SJCRH30 (cell line): Measurements from ENCODE around the gene COL27A1. TPM values are rescaled to one million over a fixed set of nuclear protein-coding genes. Genes with fewer than 3 reads are reported as not detected.
A peak's percentile ranks its signal among the peaks of the same experiment; 100 is the strongest.

ENCODE experiments used
- DNase-seq, 2 experiments: peaks; one replicate each; pipeline ENCODE4 v3.0.0-alpha.2; 2015 to 2020
- H3K27ac ChIP-seq: fragments of 250-450 bp; sonication (Bioruptor Pico); 2 replicates; pipeline ENCODE4 v1.5.1; 2020; ENCODE audit warnings: mild to moderate bottlenecking, moderate library complexity
- H3K27me3 ChIP-seq: fragments of 250-450 bp; sonication (Bioruptor Pico); 2 replicates; pipeline ENCODE4 v1.5.1; 2020; ENCODE audit warnings: mild to moderate bottlenecking, moderate library complexity
- H3K36me3 ChIP-seq: fragments of 250-450 bp; sonication (Bioruptor Pico); 2 replicates; pipeline ENCODE4 v1.5.1; 2020; ENCODE audit warnings: mild to moderate bottlenecking, moderate library complexity
- H3K4me1 ChIP-seq: fragments of 250-450 bp; sonication (Bioruptor Pico); 2 replicates; pipeline ENCODE4 v1.5.1; 2020; ENCODE audit warnings: mild to moderate bottlenecking, moderate library complexity
- H3K4me3 ChIP-seq: fragments of 250-450 bp; sonication (Bioruptor Pico); 2 replicates; pipeline ENCODE4 v1.5.1; 2020; ENCODE audit warnings: mild to moderate bottlenecking, moderate library complexity
- H3K9me3 ChIP-seq: fragments of 250-450 bp; sonication (Bioruptor Pico); replicated peaks from 2 replicates; pipeline ENCODE4 v1.5.1; 2020; ENCODE audit warnings: mild to moderate bottlenecking, moderate library complexity
- total RNA-seq: library from RNA; depleted of rRNA; stranded (reverse); fragments of >200 nt; shearing (Covaris generic); gene quantifications from 2 replicates; pipeline ENCODE4 v1.2.3, GENCODE V29; 2014

Gene COL27A1
- total RNA-seq, 1 experiment from 2014 or later, result 18.6 TPM

DNA sequence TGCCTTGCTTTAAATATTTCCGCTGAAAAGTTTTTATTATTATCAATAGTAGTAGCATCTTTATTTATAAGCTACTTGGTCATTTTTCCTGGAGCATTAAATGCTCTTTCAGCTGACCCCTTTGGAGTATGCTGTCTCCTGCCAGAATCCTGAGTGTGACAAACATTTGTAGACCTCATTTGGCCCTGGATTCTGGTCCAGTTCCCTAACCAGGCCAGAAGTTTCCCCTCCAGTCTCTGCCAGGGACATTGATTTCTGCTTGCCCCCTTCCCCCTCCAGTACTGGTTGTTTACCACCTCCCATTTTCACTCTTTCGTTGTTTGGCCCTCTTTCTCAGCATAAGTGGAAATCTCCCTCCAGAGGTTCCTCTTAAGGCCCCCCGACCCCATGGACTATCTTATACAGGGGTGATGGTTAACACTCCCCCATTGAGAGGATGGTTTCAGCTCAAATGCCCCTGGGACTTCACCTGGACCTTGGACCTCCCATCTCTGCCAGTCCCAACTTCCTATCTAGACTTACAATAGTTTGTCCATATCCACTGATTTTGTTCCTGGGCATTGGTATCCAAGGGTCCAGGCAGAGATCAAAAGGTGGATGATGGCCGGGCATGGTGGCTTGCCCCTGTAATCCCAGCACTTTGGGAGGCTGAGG is 24.6 kb upstream of the COL27A1 start:
- Histone ChIP-seq H3K4me1 (no peaks in the 10 kb centered on the region), H3K9me3 (no peaks in the 10 kb centered on the region), H3K4me3 (no peak overlapping the region), H3K36me3 (no peaks in the 10 kb centered on the region), H3K27ac (no peak overlapping the region), H3K27me3 (peaks cover 25% of the 10 kb centered on the region; the same call in 1 of the 2 replicates)
- DNase-seq, result no peak

DNA sequence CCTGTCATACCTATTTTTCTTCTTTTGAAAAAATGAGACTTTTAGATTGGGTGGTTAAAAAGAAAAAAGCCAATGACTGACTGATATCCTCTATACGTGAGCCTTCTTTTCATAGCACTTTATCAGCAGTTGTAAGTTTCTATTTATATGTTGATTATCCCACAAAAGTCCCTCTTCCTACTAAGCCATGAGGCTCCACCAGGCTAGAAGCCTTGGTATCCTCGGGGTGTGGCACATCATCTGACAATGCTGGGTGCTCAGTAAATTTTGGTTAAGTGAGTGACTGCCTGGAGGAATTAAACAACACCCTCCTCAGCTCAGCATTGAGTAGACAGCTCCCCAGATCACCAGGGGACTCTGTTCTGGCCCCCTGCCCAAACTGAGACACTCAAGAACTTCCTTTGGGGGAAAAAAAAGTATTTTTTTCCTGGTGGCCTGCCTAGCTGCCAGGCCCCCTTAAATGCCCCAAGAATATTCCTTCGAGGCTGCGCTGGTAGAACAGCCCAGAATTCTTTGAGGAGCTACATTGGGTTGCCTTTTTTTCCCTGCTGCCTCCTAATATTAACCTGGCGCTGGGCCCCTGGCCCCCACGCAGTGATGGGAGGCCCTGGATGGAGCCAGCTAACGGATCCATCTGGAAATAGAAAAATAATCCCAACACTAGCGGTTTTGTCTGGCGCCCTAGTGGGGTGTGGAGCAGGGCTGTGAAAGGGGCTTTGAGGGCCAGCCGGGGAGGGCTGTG is 23.4 kb upstream of the COL27A1 start:
- H3K27me3 ChIP-seq, result peaks cover 25% of the 10 kb centered on the region; the same call in 1 of the 2 replicates
- H3K4me1 ChIP-seq, result no peaks in the 10 kb centered on the region
- H3K4me3 ChIP-seq, result no peak overlapping the region
- no peaks in the 10 kb centered on the region for H3K9me3 ChIP-seq
- no peak for DNase-seq
- no peaks in the 10 kb centered on the region for H3K36me3 ChIP-seq
- H3K27ac ChIP-seq, result no peak overlapping the region

DNA sequence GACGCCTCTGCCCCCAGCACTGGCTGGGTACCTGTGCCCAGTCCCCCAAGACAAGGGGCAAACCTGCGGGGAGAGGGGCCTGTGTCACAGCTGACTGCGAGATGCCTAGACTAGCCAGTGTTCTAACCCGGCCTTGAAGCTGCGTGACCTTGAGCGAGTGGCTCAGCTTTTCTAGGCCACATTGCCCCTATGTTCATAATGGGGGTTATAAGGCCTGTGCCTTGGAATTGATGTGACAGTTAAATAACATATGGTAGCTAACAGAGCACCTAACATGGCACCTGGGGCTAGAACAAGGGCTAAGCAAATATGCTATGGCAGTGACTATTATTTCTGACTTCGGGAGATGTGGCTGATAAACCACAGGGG is 22.8 kb upstream of the COL27A1 start:
- H3K27me3 ChIP-seq, result peaks cover 25% of the 10 kb centered on the region; the same call in 1 of the 2 replicates

DNA sequence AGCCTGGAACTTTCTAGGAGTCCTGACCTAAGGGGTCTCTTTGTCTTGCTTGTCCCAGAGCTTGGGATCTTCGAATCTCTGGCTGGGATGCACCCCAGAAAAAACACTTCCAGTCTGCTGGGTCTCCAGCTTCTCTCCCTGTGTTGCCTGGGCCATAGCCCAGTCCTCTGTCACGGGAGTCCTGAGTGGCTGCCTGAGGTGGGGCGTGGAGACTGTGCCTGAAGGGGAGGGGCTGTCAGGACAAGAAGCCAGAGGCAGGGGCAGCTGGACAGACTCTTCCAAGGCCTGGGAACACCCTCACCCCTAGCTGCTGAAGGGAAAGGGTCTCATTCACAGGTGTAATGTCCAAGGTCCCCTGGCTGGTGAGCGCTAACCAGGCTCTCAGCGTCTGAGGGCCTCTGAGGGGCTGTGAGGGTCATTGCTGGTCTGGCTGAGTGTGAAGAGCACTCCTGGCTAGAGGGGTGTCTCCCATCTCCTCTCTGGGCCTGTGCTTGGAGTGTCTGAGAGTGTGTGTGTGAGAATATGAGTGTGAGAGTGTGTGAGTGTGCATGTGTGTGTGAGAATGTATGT is 20.4 kb upstream of the COL27A1 start:
- Histone ChIP-seq H3K4me1 (peaks cover 8% of the 10 kb centered on the region), H3K9me3 (no peaks in the 10 kb centered on the region), H3K4me3 (no peak overlapping the region), H3K36me3 (no peaks in the 10 kb centered on the region), H3K27me3 (peaks cover 25% of the 10 kb centered on the region; the same call in 1 of the 2 replicates), H3K27ac (no peak overlapping the region)
- DNase-seq, result no peak

More for the DNA sequence above, 22.8 kb upstream of the COL27A1 start:
- H3K27ac ChIP-seq, result no peak overlapping the region
- H3K36me3 ChIP-seq, result no peaks in the 10 kb centered on the region
- no peaks in the 10 kb centered on the region for H3K9me3 ChIP-seq
- no peaks in the 10 kb centered on the region for H3K4me1 ChIP-seq
- DNase-seq, result no peak
- no peak overlapping the region for H3K4me3 ChIP-seq

DNA sequence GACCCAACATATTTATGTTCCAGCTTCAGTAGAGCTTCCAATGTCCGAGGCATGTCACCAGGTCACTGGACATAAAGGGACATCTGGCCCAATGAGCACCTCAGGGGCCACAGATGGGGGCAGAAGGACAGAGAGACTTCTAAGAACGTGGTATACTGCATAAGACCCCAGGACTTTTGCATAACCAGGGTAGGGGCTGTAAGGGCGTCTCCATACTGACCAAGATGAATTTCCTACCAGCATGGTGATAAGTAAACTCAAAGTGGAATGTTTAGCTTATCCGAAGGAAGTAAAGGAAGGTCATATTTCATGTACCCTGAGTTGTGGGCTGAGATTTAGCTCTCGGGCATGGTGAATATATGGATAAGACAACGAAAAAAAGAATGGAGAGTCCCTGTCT is 17.5 kb upstream of the COL27A1 start:
- peaks cover 35% of the 10 kb centered on the region for H3K4me1 ChIP-seq
- no peak overlapping the region for H3K4me3 ChIP-seq
- H3K36me3 ChIP-seq, result no peaks in the 10 kb centered on the region
- no peak overlapping the region for H3K27ac ChIP-seq
- H3K9me3 ChIP-seq, result no peaks in the 10 kb centered on the region
- no peak for DNase-seq
- H3K27me3 ChIP-seq, result peaks cover 10% of the 10 kb centered on the region; the same call in 1 of the 2 replicates

DNA sequence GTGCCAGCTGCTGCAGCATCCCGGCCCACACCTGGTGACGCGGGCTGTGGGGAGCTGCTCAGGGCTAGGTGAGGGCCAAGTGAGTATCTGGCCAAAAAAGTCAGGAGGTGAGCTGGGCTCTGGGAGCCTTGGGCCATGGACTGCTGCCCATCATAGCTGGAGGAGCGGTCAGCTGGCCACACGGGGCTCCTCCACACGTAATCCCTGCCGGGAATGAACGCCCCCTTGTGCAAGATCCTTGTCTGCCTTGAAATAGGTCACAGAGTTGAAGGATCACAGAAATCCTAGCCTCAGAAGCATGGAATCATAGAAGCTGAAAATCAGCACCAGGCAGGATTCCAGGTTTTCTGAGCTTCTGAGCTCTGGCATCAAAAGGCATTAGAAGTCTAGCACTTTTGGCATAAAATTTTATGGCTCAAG is 16.8 kb upstream of the COL27A1 start:
- DNase-seq, result no peak
- Histone ChIP-seq H3K4me3 (no peak overlapping the region), H3K27me3 (peaks cover 5% of the 10 kb centered on the region; the same call in 1 of the 2 replicates)

DNA sequence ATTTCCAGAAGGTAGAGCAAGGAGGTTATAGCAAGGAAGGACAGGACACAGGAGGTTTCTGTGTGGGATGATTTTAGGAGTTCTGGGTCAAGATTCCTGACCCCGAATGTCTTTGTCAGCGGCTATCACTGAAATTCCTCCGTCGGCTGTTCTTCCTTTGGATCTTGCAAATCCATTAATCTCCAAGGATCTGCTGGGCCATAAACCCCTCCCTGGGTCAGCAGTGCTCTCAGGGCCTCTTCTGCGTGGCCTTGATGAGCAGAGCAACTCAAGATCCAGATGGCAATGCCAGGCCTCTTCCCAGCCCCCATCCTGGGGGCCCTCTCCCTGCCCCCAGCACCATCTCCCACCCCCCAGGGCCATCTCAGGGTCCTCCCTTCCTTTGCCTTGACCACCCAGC is 16.3 kb upstream of the COL27A1 start:
- H3K27ac ChIP-seq, result no peak overlapping the region
- no peak for DNase-seq
- H3K9me3 ChIP-seq, result no peaks in the 10 kb centered on the region
- 0 out of 2 replicates have a peak, but pooled peaks cover 4% of the 10 kb centered on the region for H3K27me3 ChIP-seq
- peaks cover 35% of the 10 kb centered on the region for H3K4me1 ChIP-seq
- H3K4me3 ChIP-seq, result no peak overlapping the region
- H3K36me3 ChIP-seq, result no peaks in the 10 kb centered on the region

More for the DNA sequence above, 16.8 kb upstream of the COL27A1 start:
- Histone ChIP-seq H3K9me3 (no peaks in the 10 kb centered on the region), H3K4me1 (peaks cover 35% of the 10 kb centered on the region), H3K36me3 (no peaks in the 10 kb centered on the region), H3K27ac (no peak overlapping the region)

DNA sequence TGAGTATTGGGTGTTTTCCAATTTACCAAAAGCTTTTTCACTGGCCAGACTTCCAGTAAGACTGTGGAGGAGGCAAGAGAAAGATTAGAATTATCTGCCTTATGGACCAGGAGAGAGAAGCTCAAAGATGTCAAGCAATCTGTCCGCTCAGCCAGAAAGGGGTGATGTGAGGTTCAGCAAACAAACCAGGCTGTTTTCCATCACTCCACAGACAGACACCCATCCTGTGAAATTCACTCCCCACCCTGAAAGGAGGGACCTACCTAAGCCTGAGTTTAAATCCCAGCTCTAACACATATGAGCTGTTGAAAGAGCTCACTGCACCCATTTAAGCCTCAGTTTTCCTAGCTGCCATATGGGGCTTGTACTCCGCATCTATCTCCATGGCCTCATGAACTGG is 14.9 kb upstream of the COL27A1 start:
- Histone ChIP-seq H3K27me3 (no peaks in the 10 kb centered on the region), H3K9me3 (no peaks in the 10 kb centered on the region), H3K4me1 (peaks cover 35% of the 10 kb centered on the region), H3K27ac (no peak overlapping the region), H3K36me3 (no peaks in the 10 kb centered on the region), H3K4me3 (no peak overlapping the region)
- no peak for DNase-seq

DNA sequence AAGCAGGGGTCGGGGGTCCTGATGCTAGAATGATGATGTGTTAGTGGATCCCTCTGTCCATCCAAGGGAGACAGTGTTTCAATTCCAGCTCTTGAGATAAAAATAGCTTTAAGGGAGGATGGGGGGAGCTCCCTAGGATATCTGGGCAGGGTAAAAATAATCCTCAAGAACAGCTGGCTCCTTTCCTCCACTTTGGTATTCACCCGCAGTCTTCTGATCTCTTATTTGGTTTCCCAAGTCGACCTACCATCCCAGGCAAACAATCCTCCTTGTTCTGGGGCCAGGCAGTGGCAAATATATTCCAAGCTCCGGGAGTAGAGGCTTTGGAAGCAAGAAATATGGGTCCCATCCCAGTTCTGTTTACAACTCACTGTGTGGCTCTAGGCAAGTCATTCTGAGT is 14.5 kb upstream of the COL27A1 start:
- no peak overlapping the region for H3K27ac ChIP-seq
- no peaks in the 10 kb centered on the region for H3K9me3 ChIP-seq
- no peak overlapping the region for H3K4me3 ChIP-seq
- H3K4me1 ChIP-seq, result peaks cover 35% of the 10 kb centered on the region
- peak; percentile 63 to 87 for DNase-seq
- H3K27me3 ChIP-seq, result no peaks in the 10 kb centered on the region
- no peaks in the 10 kb centered on the region for H3K36me3 ChIP-seq

DNA sequence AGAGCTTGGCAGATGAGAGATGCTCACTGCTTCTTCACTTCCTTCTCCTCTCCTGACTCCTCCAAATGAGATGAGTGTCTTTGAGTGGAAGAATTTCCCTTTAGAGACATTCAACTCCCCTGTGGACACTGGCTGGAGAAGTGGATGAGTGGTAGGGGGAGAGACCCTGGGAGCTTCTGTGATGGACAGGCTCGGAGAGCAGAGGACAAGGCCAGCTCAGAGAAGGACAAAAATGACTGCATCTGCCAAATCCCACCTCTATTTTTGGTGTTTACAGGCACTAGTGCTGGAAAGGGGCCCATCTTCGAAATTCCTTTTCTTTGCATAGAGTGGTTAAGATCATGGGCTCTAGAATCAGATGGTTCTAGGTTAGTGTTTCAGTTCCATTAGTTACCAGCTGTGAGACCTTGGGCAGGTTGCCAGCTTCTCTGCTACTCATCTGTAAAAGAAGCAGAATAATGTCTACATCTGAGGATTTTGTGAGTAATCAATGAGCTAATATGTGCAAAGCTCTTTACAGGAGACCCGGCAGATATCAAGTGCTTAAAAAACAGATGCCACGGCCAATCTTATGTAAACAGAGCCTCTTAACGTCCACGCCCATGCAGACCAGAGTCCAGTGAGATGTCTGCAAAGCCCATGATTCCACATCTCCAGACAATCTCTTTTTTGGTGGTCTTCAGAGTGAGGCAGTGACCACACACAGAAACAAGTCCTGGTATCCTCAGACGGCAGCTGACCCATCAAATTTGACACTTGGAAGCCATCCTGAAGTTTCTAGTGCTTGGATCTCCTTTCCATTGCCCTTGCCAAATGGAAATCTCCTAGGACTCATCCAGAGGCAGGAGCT is 13.6 kb upstream of the COL27A1 start:
- no peaks in the 10 kb centered on the region for H3K36me3 ChIP-seq
- peak; percentile 66 to 73 for DNase-seq
- H3K9me3 ChIP-seq, result no peaks in the 10 kb centered on the region
- no peak overlapping the region for H3K4me3 ChIP-seq
- H3K27me3 ChIP-seq, result no peaks in the 10 kb centered on the region
- H3K27ac ChIP-seq, result no peak overlapping the region
- peaks cover 35% of the 10 kb centered on the region for H3K4me1 ChIP-seq

DNA sequence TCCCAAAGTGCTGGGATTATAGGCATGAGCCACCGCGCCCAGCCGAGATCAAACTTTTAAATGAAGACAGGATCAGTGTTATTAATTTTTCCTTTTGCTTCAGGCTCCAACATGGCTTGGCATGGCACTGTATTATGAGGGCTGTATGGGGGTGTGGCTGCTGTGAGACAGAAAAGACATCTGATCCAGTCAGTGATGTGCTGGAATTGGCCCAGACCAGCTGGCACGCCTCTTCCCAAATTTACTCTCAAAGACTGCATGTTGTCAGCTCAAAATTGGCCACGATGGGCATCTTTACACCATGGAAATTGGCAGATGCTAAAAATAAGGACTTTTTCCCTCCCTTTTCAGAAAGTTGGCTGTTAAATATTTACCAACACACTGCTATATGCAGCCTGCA is 12.1 kb upstream of the COL27A1 start:
- H3K9me3 ChIP-seq, result no peaks in the 10 kb centered on the region
- H3K27me3 ChIP-seq, result no peaks in the 10 kb centered on the region

DNA sequence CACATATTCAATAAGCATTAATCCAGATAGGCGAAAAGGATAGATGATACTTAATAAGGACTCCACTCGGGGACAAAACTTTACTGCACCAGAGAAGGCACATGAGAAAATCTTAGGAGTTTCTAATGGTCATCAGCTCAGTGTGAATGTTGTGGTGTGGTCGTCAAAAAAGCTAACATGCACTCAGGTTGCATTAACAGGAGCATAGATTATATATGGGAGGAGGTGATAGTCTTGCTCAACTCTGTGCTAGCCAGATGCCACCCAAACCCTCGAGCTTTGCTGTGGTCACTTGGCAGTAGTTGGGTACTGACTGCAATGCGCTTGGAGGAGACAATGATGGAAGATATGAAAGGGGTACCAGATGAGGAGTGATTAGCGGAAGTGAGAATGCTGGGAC is 8.6 kb upstream of the COL27A1 start:
- DNase-seq, result no peak
- Histone ChIP-seq H3K4me1 (peaks cover 10% of the 10 kb centered on the region), H3K4me3 (no peak overlapping the region), H3K27me3 (no peaks in the 10 kb centered on the region), H3K9me3 (no peaks in the 10 kb centered on the region), H3K27ac (no peak overlapping the region), H3K36me3 (no peaks in the 10 kb centered on the region)

More for the DNA sequence above, 12.1 kb upstream of the COL27A1 start:
- Histone ChIP-seq H3K4me3 (no peak overlapping the region), H3K27ac (no peak overlapping the region), H3K36me3 (no peaks in the 10 kb centered on the region), H3K4me1 (peaks cover 35% of the 10 kb centered on the region)
- no peak for DNase-seq

DNA sequence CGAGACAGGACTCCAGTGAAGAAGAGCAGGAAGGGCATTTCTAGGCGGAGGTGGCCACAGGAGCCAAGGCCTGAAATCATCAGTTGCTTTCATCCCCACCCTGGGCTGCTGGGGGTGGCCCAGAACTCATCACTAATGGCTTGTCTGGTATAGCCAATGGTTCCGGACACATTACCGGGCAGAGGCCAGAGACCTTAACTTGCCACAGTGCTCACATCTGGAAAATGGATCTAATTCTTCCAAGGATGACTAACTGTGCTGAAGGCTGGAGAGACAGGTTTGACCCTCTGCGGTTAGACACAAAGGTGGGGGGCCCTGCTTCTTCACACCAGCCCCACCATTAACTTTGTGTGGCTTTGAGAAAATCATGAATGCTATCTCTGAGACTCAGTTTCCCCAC is 6.2 kb upstream of the COL27A1 start:
- Histone ChIP-seq H3K4me3 (no peak overlapping the region), H3K36me3 (no peaks in the 10 kb centered on the region), H3K27ac (no peak overlapping the region), H3K9me3 (no peaks in the 10 kb centered on the region), H3K27me3 (peaks cover 4% of the 10 kb centered on the region; the same call in 1 of the 2 replicates), H3K4me1 (no peaks in the 10 kb centered on the region)
- no peak for DNase-seq

DNA sequence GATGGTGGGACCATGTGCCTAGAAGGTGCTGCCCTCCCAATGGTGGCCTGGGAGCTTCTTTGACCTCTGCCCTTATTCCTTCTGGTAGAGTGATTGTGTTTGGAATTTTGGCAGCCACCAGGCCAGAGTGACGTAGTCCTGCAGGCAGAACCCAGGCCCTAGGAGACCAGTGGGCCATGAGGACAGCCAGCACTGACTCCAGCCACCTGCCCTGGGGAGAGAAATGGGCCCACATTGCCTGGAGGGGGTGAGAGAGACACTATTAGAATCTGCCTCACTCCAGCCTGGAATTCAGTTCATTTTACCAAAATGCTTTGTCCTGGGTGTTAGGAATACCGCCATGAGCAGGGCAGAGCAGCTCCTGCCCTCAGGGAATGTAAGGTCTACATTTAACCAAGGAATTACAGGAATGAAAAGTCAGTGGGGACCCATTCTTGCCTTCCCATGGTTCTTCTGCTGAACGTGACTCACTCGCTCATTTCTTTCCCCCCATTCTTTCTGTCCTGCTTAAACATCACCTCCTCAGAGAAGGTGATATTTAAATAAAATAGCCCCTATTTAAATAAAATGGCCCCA is 5.5 kb upstream of the COL27A1 start:
- no peak overlapping the region for H3K4me3 ChIP-seq
- DNase-seq, result no peak
- H3K4me1 ChIP-seq, result no peaks in the 10 kb centered on the region
- H3K27ac ChIP-seq, result no peak overlapping the region
- H3K36me3 ChIP-seq, result no peaks in the 10 kb centered on the region
- no peaks in the 10 kb centered on the region for H3K9me3 ChIP-seq
- peaks cover 4% of the 10 kb centered on the region; the same call in 1 of the 2 replicates for H3K27me3 ChIP-seq
